ENCODE results near the gene CEBPA.
A peak's percentile ranks its signal among the peaks of the same experiment; 100 is the strongest.

The CEBPA gene

GRCh38 chr19:33271246-33272021 is 30.9 kb downstream of the CEBPA start:
- Histone ChIP-seq H3K4me3 (replicated peaks; ENCODE audit: insufficient read depth, low read length) (no peak overlapping the region), H3K27ac (replicated peaks) (peak overlapping the region; percentile 47), H3K27me3 (ENCODE audit: insufficient read depth, poor library complexity, severe bottlenecking) (no peaks in the 10 kb centered on the region)
- TF ChIP-seq SPI1 (IDR thresholded peaks at IDR 0.05; ENCODE audit: borderline replicate concordance, low read depth) (no peak), POLR2AphosphoS5 (IDR thresholded peaks at IDR 0.05; ENCODE audit: low read depth) (no peak), GABPA (IDR thresholded peaks at IDR 0.05; ENCODE audit: low read depth) (no peak)
- TF ChIP-seq, protein P1, sequence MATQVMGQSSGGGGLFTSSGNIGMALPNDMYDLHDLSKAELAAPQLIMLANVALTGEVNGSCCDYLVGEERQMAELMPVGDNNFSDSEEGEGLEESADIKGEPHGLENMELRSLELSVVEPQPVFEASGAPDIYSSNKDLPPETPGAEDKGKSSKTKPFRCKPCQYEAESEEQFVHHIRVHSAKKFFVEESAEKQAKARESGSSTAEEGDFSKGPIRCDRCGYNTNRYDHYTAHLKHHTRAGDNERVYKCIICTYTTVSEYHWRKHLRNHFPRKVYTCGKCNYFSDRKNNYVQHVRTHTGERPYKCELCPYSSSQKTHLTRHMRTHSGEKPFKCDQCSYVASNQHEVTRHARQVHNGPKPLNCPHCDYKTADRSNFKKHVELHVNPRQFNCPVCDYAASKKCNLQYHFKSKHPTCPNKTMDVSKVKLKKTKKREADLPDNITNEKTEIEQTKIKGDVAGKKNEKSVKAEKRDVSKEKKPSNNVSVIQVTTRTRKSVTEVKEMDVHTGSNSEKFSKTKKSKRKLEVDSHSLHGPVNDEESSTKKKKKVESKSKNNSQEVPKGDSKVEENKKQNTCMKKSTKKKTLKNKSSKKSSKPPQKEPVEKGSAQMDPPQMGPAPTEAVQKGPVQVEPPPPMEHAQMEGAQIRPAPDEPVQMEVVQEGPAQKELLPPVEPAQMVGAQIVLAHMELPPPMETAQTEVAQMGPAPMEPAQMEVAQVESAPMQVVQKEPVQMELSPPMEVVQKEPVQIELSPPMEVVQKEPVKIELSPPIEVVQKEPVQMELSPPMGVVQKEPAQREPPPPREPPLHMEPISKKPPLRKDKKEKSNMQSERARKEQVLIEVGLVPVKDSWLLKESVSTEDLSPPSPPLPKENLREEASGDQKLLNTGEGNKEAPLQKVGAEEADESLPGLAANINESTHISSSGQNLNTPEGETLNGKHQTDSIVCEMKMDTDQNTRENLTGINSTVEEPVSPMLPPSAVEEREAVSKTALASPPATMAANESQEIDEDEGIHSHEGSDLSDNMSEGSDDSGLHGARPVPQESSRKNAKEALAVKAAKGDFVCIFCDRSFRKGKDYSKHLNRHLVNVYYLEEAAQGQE (IDR thresholded peaks at IDR 0.05; ENCODE audit: insufficient replicate concordance, low read depth), result no peak
- TF ChIP-seq, protein P2, sequence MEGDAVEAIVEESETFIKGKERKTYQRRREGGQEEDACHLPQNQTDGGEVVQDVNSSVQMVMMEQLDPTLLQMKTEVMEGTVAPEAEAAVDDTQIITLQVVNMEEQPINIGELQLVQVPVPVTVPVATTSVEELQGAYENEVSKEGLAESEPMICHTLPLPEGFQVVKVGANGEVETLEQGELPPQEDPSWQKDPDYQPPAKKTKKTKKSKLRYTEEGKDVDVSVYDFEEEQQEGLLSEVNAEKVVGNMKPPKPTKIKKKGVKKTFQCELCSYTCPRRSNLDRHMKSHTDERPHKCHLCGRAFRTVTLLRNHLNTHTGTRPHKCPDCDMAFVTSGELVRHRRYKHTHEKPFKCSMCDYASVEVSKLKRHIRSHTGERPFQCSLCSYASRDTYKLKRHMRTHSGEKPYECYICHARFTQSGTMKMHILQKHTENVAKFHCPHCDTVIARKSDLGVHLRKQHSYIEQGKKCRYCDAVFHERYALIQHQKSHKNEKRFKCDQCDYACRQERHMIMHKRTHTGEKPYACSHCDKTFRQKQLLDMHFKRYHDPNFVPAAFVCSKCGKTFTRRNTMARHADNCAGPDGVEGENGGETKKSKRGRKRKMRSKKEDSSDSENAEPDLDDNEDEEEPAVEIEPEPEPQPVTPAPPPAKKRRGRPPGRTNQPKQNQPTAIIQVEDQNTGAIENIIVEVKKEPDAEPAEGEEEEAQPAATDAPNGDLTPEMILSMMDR (IDR thresholded peaks at IDR 0.05; ENCODE audit: insufficient read depth, low read length), result no peak
- no peak for DNase-seq (ENCODE audit: low read depth in 1 of 2, low spot score in 1 of 2)

- peak overlapping the region; percentile 47 for H3K27ac ChIP-seq (replicated peaks)
- TF ChIP-seq, protein P2 (IDR thresholded peaks at IDR 0.05; ENCODE audit: insufficient read depth, low read length), result no peak
- no peak for TF ChIP-seq SPI1 (IDR thresholded peaks at IDR 0.05; ENCODE audit: borderline replicate concordance, low read depth)
- no peak for TF ChIP-seq GABPA (IDR thresholded peaks at IDR 0.05; ENCODE audit: low read depth)
- TF ChIP-seq POLR2AphosphoS5 (IDR thresholded peaks at IDR 0.05; ENCODE audit: low read depth), result no peak
- TF ChIP-seq, protein P1 (IDR thresholded peaks at IDR 0.05; ENCODE audit: insufficient replicate concordance, low read depth), result no peak
- no peak for DNase-seq (ENCODE audit: low read depth in 1 of 2, low spot score in 1 of 2)
- no peaks in the 10 kb centered on the region for H3K27me3 ChIP-seq (ENCODE audit: insufficient read depth, poor library complexity, severe bottlenecking)
- no peak overlapping the region for H3K4me3 ChIP-seq (replicated peaks; ENCODE audit: insufficient read depth, low read length)
Measured at GRCh38 chr19:33270769-33271168, 31.6 kb downstream of the CEBPA start.

DNA sequence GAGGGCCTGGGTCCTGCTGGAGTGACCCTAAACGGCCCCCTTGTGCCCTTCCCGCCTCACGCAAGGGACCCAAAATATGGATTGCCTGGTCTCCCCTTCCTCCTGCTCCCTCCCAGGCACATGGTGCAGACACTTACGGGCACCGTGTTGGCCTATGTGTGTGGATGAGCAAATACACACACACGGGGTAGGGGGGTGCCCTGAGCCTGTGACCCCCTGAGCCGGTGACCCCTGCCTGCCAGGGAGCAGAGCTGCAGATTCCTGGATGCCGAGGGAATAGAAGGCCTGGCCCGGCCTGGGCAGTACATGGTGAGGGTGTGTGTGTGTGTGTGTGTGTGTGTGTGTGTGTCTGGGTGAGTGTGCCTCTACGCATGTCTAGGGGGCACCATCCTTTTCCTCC is 33.3 kb downstream of the CEBPA start:
- no peak overlapping the region for H3K4me3 ChIP-seq (replicated peaks; ENCODE audit: insufficient read depth, low read length)
- TF ChIP-seq, protein P2 (IDR thresholded peaks at IDR 0.05; ENCODE audit: insufficient read depth, low read length), result no peak
- TF ChIP-seq, protein P1 (IDR thresholded peaks at IDR 0.05; ENCODE audit: insufficient replicate concordance, low read depth), result no peak
- no peak for TF ChIP-seq GABPA (IDR thresholded peaks at IDR 0.05; ENCODE audit: low read depth)
- DNase-seq (ENCODE audit: low read depth in 1 of 2, low spot score in 1 of 2), result no peak

More for the DNA sequence above, 33.3 kb downstream of the CEBPA start:
- Histone ChIP-seq H3K27me3 (ENCODE audit: insufficient read depth, poor library complexity, severe bottlenecking) (no peaks in the 10 kb centered on the region), H3K27ac (replicated peaks) (peak overlapping the region; percentile 97)

All from HL-60 (cell line).